A673 (cell line): Measurements from ENCODE around the gene MAPK4.
"Not testable (repeated sequence)": the region's sequence is repeated elsewhere in the genome, so short reads cannot be mapped to it uniquely, and the experiment has no call there.

ENCODE experiments used
- EZH2 ChIP-seq: fragments of 200-600 bp; sonication (generic); IDR thresholded peaks from 2 replicates; pipeline ENCODE4 v1.6.1; 2017; ENCODE audit warnings: borderline replicate concordance, low read depth, mild to moderate bottlenecking, mixed read lengths, antibody characterized with exemption, low read length; ENCODE audit not compliant: poor library complexity, severe bottlenecking
- TF ChIP-seq, protein P1 (sequence below): fragments of 300-800, 200-600 bp; sonication (generic); conservative IDR thresholded peaks from 2 replicates; pipeline ENCODE4 v1.5.1; 2017; ENCODE audit warnings: low read depth, mild to moderate bottlenecking, antibody characterized with exemption, low read length, moderate library complexity, mixed read lengths

DNA sequence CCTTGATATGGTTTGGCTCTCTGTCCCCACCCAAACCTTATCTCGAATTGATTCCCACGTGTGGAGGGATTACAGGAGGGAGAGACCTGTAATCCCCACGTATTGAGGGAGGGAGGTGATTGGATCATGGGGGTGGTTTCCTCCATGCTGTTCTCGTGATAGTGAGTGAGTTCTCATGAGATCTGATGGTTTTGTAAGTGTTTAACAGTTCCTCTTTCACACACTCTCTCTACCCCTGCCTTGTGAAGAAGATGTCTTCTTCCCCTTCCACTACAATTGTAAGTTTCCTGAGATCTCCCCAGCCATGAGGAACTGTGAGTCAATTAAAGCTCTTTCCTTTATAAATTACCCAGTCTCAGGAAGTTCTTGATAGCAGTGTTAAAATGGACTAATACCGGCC is 42.6 kb upstream of the MAPK4 start:
- TF ChIP-seq, protein P1, sequence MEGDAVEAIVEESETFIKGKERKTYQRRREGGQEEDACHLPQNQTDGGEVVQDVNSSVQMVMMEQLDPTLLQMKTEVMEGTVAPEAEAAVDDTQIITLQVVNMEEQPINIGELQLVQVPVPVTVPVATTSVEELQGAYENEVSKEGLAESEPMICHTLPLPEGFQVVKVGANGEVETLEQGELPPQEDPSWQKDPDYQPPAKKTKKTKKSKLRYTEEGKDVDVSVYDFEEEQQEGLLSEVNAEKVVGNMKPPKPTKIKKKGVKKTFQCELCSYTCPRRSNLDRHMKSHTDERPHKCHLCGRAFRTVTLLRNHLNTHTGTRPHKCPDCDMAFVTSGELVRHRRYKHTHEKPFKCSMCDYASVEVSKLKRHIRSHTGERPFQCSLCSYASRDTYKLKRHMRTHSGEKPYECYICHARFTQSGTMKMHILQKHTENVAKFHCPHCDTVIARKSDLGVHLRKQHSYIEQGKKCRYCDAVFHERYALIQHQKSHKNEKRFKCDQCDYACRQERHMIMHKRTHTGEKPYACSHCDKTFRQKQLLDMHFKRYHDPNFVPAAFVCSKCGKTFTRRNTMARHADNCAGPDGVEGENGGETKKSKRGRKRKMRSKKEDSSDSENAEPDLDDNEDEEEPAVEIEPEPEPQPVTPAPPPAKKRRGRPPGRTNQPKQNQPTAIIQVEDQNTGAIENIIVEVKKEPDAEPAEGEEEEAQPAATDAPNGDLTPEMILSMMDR: not testable (repeated sequence)
- not testable (repeated sequence) for TF ChIP-seq EZH2
